ENCODE measurements around the gene ENPP5. TPM values are rescaled to one million over a fixed set of nuclear protein-coding genes. Genes with fewer than 3 reads are reported as not detected.
"Not testable (repeated sequence)": the region's sequence is repeated elsewhere in the genome, so short reads cannot be mapped to it uniquely, and the experiment has no call there.

ENPP5 gene
- total RNA-seq, 6 experiments from 2014 or later = not detected

DNA sequence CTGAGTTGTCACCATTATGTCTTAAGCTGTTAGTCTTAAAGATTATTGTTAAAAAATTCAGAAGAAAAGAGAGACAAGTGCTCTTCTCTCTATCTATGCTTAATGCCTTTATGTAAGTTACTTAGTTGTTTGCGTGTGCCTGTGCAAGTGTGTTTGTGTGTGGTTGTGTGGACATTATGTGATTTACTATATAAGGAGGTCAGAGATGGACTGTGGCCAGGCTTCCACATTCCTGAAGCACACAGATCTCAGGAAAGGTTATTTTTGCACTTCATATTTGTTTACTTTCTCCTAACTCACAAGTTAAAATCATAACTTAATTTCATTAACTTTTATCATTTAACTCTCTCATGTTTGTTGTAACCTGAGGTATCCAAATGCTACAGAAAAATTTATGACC is 26.5 kb downstream of the ENPP5 start:
- Mint-ChIP-seq H3K36me3 (ENCODE audit: low read depth) (no peaks in the 10 kb centered on the region), H3K27me3 (ENCODE audit: insufficient read depth) (no peaks in the 10 kb centered on the region), H3K4me3 (no peak overlapping the region), H3K4me1 (ENCODE audit: low read depth) (no peaks in the 10 kb centered on the region), H3K9me3 (no peaks in the 10 kb centered on the region; the same call in 1 of the 2 replicates), H3K27ac (no peak overlapping the region)
- no peak for DNase-seq
- TF ChIP-seq, protein P1, sequence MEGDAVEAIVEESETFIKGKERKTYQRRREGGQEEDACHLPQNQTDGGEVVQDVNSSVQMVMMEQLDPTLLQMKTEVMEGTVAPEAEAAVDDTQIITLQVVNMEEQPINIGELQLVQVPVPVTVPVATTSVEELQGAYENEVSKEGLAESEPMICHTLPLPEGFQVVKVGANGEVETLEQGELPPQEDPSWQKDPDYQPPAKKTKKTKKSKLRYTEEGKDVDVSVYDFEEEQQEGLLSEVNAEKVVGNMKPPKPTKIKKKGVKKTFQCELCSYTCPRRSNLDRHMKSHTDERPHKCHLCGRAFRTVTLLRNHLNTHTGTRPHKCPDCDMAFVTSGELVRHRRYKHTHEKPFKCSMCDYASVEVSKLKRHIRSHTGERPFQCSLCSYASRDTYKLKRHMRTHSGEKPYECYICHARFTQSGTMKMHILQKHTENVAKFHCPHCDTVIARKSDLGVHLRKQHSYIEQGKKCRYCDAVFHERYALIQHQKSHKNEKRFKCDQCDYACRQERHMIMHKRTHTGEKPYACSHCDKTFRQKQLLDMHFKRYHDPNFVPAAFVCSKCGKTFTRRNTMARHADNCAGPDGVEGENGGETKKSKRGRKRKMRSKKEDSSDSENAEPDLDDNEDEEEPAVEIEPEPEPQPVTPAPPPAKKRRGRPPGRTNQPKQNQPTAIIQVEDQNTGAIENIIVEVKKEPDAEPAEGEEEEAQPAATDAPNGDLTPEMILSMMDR (IDR thresholded peaks at IDR 0.05) = no peak

DNA sequence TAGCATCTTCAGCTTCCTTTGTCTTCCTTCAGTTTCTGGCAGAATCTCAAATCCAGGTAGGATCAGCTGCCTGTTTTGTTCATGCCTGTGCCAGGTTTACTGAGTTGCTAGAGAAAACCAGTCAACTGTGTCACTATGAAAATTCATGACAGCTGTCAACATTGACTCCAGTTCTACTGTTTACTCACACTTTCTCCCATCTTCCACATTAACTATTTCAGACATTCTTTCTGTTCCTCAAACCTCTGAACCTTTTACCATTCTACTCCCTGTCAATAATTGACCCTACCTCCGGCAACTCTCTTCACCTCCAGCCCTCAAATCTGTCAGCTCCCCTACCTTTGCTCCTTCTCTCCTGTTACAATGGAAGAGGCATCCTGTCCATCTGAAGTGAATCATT is 32.5 kb downstream of the ENPP5 start:
- no peak overlapping the region for H3K27ac Mint-ChIP-seq
- H3K9me3 Mint-ChIP-seq = no peaks in the 10 kb centered on the region; the same call in 1 of the 2 replicates
- no peak for DNase-seq
- no peaks in the 10 kb centered on the region for H3K36me3 Mint-ChIP-seq (ENCODE audit: low read depth)
- TF ChIP-seq, protein P1 (IDR thresholded peaks at IDR 0.05) = no peak
- no peaks in the 10 kb centered on the region for H3K27me3 Mint-ChIP-seq (ENCODE audit: insufficient read depth)
- H3K4me1 Mint-ChIP-seq (ENCODE audit: low read depth) = no peaks in the 10 kb centered on the region
- H3K4me3 Mint-ChIP-seq = no peak overlapping the region

DNA sequence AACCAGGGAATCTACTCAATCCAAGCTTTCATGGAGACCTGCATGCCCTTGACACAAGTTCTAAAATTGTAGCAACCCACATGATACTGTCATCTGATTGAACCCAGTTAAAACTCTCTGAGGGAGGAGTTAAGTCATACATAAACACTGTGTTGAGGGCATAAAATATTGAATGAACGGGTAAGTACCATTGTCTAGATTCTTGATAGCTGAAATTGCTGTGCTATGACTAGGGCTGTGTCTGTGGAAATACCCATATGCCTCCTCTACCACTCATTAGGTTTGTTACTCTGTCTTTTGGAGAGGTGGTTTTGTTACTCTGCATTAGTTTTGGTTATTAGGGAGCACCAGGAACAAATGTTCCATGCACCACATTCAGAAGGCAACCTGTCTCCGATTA is 33.4 kb downstream of the ENPP5 start:
- Mint-ChIP-seq H3K27ac (no peak overlapping the region), H3K36me3 (ENCODE audit: low read depth) (no peaks in the 10 kb centered on the region), H3K9me3 (no peaks in the 10 kb centered on the region; the same call in 1 of the 2 replicates), H3K4me3 (no peak overlapping the region), H3K27me3 (ENCODE audit: insufficient read depth) (no peaks in the 10 kb centered on the region), H3K4me1 (ENCODE audit: low read depth) (no peaks in the 10 kb centered on the region)
- no peak for DNase-seq
- TF ChIP-seq, protein P1 (IDR thresholded peaks at IDR 0.05) = no peak

DNA sequence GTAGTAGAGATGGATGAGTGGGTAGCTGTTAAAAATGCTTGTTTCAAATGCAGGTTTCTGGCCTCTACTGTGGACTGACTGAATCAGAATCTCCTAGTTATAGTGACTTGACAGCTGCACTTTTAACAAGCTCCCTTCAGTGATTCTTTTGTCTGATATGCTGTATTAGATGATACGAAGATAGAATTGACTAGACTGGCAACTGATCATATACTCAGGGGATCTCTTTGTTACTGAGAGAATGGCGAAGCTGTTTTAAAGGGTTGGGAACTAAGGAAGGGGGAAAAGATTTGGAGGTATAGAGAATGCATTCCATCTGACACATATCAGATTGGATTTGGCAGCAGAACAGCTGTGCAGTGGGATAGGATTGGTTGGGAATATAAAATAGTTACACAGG is 33.9 kb downstream of the ENPP5 start:
- no peaks in the 10 kb centered on the region for H3K36me3 Mint-ChIP-seq (ENCODE audit: low read depth)
- TF ChIP-seq, protein P1 (IDR thresholded peaks at IDR 0.05) = no peak
- DNase-seq = no peak
- no peak overlapping the region for H3K27ac Mint-ChIP-seq
- H3K4me3 Mint-ChIP-seq = no peak overlapping the region
- H3K27me3 Mint-ChIP-seq (ENCODE audit: insufficient read depth) = no peaks in the 10 kb centered on the region
- no peaks in the 10 kb centered on the region; the same call in 1 of the 2 replicates for H3K9me3 Mint-ChIP-seq
- H3K4me1 Mint-ChIP-seq (ENCODE audit: low read depth) = no peaks in the 10 kb centered on the region

DNA sequence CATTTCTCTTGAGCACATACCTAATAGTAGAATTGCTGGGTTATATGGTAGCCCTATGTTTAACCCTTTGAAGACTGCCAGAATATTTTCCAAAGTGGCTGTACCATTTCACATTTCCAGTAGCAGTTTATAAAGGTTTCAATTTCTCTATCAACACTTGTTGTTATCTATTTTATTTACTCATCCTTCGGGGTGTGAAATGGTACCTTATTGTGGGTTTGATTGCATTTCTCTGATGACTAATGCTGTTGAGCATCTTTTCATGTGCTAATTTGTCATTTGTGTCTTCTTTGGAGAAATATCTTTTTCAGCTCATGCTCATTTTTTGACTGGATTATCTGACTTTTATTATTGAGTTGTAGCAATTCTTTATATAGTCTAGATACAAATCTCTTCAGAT is 35.6 kb downstream of the ENPP5 start:
- Mint-ChIP-seq H3K36me3 (ENCODE audit: low read depth) (no peaks in the 10 kb centered on the region), H3K27me3 (ENCODE audit: insufficient read depth) (no peaks in the 10 kb centered on the region), H3K27ac (no peak overlapping the region), H3K4me3 (no peak overlapping the region), H3K4me1 (ENCODE audit: low read depth) (no peaks in the 10 kb centered on the region), H3K9me3 (no peaks in the 10 kb centered on the region; the same call in 1 of the 2 replicates)
- TF ChIP-seq, protein P1 (IDR thresholded peaks at IDR 0.05) = no peak
- no peak for DNase-seq

DNA sequence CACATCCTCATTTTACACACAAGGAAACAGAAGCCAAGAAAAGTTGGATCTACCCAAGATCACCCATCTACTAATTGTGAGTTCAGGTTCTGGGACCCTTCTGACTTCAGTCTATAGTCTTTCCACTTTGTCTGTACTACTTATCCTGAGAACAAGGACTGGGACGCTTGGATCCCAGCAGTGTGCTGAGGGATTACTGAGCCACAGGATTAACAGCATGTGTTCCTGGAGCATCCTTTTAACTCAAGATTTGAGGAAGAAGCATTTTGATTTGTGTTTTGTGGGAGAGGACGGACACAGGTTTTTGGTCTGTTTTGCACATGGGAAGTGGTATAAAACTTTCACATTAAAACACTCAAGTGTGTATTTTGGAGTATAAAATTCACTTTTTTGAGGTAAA is 36.6 kb downstream of the ENPP5 start:
- TF ChIP-seq, protein P1 (IDR thresholded peaks at IDR 0.05) = no peak
- Mint-ChIP-seq H3K9me3 (no peaks in the 10 kb centered on the region; the same call in 1 of the 2 replicates), H3K36me3 (ENCODE audit: low read depth) (no peaks in the 10 kb centered on the region), H3K27ac (no peak overlapping the region), H3K4me3 (no peak overlapping the region), H3K27me3 (ENCODE audit: insufficient read depth) (no peaks in the 10 kb centered on the region; the same call in 1 of the 2 replicates), H3K4me1 (ENCODE audit: low read depth) (no peaks in the 10 kb centered on the region)
- DNase-seq = no peak

DNA sequence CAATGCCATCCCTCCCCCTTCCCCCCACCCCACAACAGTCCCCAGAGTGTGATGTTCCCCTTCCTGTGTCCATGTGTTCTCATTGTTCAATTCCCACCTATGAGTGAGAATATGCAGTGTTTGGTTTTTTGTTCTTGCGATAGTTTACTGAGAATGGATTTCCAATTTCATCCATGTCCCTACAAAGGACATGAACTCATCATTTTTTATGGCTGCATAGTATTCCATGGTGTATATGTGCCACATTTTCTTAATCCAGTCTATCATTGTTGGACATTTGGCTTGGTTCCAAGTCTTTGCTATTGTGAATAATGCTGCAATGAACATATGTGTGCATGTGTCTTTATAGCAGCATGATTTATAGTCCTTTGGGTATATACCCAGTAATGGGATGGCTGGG is 39.5 kb downstream of the ENPP5 start:
- not testable (repeated sequence) for H3K4me1 Mint-ChIP-seq (ENCODE audit: low read depth); H3K4me3 Mint-ChIP-seq; DNase-seq; H3K27ac Mint-ChIP-seq; H3K9me3 Mint-ChIP-seq; H3K36me3 Mint-ChIP-seq (ENCODE audit: low read depth); H3K27me3 Mint-ChIP-seq (ENCODE audit: insufficient read depth)

Data from HFFc6 (cell line).